ENCODE data around the gene MMEL1. TPM values are rescaled to one million over a fixed set of nuclear protein-coding genes. Genes with fewer than 3 reads are reported as not detected.

Gene MMEL1
- total RNA-seq, 1 experiment from 2014 or later: not detected

- no peaks in the 10 kb centered on the region for H3K9me3 Mint-ChIP-seq
- ChIA-PET CTCF (interaction anchor here (2.7 to 3.8 kb wide), 2 partner anchors 22 to 23 kb away, joined by 8 to 28 read pairs; partner anchors contain the start of gene PRXL2B), POLR2A (no interaction called here)
- DNase-seq (ENCODE audit: low spot score) (no peak), ATAC-seq (no peak)
- H3K27me3 Mint-ChIP-seq (ENCODE audit: low read depth): no peaks in the 10 kb centered on the region
- H3K4me1 Mint-ChIP-seq: 0 out of 2 replicates have a peak, but pooled peaks cover 3% of the 10 kb centered on the region
- no peak overlapping the region for H3K4me3 Mint-ChIP-seq
- TF ChIP-seq ZNF416 (CRISPR knock-in tag; IDR thresholded peaks at IDR 0.05): no peak
- TF ChIP-seq SMAD3 (CRISPR knock-in tag; IDR thresholded peaks at IDR 0.05; ENCODE audit: borderline replicate concordance): no peak
- no peak for TF ChIP-seq TCF7 (CRISPR knock-in tag; IDR thresholded peaks at IDR 0.05; ENCODE audit: low read depth)
- TF ChIP-seq ZNF532 (CRISPR knock-in tag; IDR thresholded peaks at IDR 0.05; ENCODE audit: borderline replicate concordance): no peak
- TF ChIP-seq ATF6 (CRISPR knock-in tag; IDR thresholded peaks at IDR 0.05): no peak
- no peak for TF ChIP-seq IRF1 (CRISPR knock-in tag; IDR thresholded peaks at IDR 0.05)
- TF ChIP-seq ZSCAN18 (CRISPR knock-in tag; IDR thresholded peaks at IDR 0.05): no peak
- TF ChIP-seq FOXK1 (CRISPR knock-in tag; IDR thresholded peaks at IDR 0.05): no peak
- no peak for TF ChIP-seq FOXP1 (CRISPR knock-in tag; IDR thresholded peaks at IDR 0.05; ENCODE audit: borderline replicate concordance)
- TF ChIP-seq ZNF281 (CRISPR knock-in tag; IDR thresholded peaks at IDR 0.05): no peak
- TF ChIP-seq USF1 (CRISPR knock-in tag; IDR thresholded peaks at IDR 0.05): no peak
- no peak for TF ChIP-seq ZNF512 (CRISPR knock-in tag; IDR thresholded peaks at IDR 0.05; ENCODE audit: borderline replicate concordance)
- no peak for TF ChIP-seq OVOL2 (CRISPR knock-in tag; IDR thresholded peaks at IDR 0.05; ENCODE audit: borderline replicate concordance)
- TF ChIP-seq CBFB (CRISPR knock-in tag; IDR thresholded peaks at IDR 0.05; ENCODE audit: low read depth): no peak
- no peak for TF ChIP-seq MAX (CRISPR knock-in tag; IDR thresholded peaks at IDR 0.05)
- no peak for TF ChIP-seq NFATC4 (CRISPR knock-in tag; IDR thresholded peaks at IDR 0.05)
- TF ChIP-seq ZNF396 (CRISPR knock-in tag; IDR thresholded peaks at IDR 0.05; ENCODE audit: borderline replicate concordance): no peak
- H3K27ac Mint-ChIP-seq: no peak overlapping the region
- H3K36me3 Mint-ChIP-seq: no peaks in the 10 kb centered on the region
These were observed 69.6 kb downstream of the MMEL1 start for GRCh38 chr1:2563205-2563604.
